SH-SY5Y (cell line): Measurements from ENCODE around the gene HIVEP3.

Experiments used
- GATA2 ChIP-seq: IDR thresholded peaks from 2 replicates; pipeline ENCODE4 v1.6.1; 2011; ENCODE audit warnings: mild to moderate bottlenecking, low read depth, low read length
- GATA3 ChIP-seq: IDR thresholded peaks from 2 replicates; pipeline ENCODE4 v1.6.1; 2011; ENCODE audit warnings: low read depth, mild to moderate bottlenecking, low read length, moderate library complexity

The HIVEP3 gene

DNA sequence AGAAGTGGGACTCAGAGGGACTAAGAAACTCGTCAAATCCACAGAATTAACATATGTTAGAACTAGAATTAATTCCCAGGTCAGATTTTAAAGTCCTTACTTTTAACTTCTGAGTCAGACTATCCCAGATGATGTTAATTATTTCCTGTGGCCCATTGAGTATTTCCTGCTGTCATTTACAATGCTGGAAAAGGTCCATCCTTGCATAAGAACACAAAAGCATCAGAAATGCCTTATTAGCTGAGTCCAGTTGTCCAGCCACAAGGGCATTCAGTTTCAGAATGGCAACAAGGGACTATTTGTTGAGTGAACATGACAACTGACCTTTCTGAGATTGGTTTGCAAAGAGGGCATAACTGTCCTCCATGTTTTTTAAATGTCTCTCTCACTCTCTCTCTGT lies 16.5 kb upstream of the HIVEP3 start:
- TF ChIP-seq GATA3 (no peak), GATA2 (no peak)

DNA sequence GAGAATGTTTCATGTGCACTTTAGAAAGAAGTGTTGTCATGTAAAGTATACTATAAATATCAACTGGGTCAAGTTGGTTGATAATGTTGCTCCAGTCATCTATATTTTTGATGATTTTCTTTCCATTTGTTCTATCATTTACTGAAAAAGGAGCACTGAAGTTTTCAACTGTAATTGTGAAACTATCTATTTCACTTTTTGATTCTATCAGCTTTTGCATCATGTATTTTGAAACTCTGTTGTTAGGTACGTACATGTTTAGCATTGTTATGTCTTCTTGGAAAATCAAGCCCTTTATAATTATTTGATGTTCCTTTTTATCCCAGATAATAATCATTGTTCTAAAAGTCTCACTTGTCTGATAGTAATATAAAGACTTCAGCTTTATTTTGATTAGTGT lies 14.4 kb upstream of the HIVEP3 start:
- TF ChIP-seq GATA3 (no peak), GATA2 (no peak)

DNA sequence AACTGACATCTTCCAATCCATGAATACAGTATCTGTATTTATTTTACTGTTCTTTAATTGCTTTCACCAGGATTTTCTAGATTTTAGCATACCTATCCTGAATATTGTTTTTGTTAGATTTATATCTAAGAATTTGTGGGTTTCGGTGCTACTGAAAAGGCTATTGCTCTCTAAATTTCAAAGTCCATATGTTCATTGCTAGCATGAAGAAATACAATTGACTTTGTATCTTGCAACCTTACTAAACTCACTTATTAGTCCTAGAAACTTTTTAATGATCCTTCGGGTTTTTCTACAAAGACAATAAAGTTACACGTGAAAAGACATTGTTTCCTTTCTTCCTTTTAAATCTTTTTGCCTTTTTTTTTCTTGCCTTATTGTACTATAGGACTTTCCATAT lies 12.9 kb upstream of the HIVEP3 start:
- TF ChIP-seq GATA2, result no peak

DNA sequence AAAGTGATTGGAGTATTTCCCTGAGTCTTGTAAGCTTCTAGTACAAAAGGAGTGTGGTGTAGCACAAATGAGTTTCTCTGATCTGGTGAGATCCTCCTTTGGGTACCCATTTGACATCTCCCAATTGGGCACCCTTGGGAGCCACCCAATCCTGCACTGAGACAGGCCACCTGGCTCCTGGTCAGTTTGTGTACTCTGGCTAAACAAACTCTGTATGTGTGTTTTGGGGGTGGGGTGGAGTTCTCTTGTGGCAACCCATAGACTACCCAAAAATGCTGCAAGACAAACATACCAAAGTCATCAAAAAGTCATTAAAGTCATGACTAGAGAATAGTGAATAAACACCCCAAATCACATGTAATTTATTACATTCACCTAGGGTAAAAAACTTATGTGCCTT lies 8.4 kb upstream of the HIVEP3 start:
- TF ChIP-seq GATA3, result no peak
- no peak for TF ChIP-seq GATA2

DNA sequence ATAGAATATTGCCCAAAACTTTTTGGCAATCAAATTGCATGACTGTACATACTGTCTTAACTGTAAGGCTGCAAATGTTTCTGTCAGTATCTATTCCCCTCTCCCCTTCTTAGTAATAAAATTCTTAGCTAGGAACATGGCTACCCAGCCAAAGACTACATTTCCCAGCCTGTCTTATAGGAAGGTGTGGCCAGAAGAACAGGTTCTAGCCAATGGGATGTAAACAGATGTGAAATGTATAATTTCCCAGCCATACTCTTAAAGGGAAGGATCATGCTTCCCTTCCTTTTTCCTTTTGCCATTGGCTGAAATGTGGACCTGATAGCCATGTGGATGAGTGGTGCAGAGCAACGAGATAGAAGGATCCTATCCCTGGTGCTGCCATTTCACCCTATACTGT lies 7.0 kb upstream of the HIVEP3 start:
- no peak for TF ChIP-seq GATA3
- TF ChIP-seq GATA2, result no peak

DNA sequence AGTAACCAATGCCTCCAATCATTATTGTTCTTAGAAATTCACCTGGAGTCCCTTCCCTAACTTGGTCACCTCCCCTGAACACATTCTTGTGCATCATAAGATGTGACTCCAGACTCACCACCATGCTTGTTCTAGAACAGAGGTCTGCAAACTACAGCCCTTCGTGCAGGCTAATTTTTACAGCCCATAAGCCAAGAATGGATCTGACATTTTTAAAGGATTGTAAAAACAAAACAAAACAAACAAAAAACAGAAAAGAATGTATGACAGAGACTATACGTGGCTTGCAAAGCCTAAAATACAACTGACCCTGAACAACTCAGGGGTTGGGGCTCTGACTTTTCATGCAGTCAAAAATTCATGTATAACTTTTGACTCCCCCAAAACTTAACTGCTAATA lies 6.2 kb upstream of the HIVEP3 start:
- no peak for TF ChIP-seq GATA2
- no peak for TF ChIP-seq GATA3

DNA sequence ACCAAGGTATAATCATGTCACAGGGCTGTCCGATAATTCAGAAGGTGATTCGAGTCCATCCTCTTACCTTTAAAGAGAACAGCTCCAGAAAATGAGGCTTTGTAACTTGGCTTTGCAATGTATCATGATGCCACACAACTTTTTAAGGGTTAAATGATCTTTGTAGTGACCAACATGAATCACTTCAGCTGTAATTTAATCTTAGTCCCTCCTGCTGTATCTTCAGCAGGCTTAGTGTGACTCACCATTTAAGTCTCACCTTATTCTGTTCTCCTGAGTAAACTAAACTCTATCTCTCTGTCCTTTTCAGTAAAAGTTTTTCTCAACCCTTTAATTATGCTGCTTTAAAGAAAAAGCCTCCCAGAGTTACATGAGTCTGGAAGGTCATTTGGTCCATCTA lies 1.9 kb upstream of the HIVEP3 start:
- TF ChIP-seq GATA2, result no peak
- no peak for TF ChIP-seq GATA3

DNA sequence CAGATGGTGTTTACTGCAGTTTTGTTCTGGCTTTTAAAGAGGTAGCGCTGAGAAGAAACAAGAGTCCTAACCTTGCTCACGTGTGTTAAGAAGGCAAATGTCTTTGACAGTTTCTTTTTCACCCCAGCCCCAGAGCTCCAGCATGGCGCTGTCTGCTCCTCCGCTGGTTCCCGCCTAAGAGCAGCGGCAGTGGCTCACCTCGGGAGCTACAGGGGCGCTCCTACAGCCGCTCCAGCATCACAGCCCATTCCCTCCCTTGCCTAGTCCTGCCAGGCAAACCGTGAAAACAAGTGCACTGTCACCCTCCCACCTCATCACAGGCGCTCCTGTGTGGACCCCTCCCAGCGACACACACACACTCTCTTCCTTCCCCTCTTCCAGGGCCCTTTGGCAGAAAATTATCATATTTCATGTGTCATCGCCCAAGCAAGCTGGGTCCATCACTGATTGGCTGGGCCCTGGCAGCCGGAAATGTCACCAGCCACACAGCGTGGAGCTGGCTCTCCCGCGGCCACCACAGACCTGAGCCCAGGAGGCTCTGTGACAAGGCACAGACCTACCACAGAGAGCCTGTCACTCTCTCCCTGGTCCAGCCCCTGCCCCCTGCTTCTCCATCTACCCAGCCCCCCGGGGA lies 1.2 kb upstream of the HIVEP3 start:
- TF ChIP-seq GATA3 (no peak), GATA2 (no peak)

DNA sequence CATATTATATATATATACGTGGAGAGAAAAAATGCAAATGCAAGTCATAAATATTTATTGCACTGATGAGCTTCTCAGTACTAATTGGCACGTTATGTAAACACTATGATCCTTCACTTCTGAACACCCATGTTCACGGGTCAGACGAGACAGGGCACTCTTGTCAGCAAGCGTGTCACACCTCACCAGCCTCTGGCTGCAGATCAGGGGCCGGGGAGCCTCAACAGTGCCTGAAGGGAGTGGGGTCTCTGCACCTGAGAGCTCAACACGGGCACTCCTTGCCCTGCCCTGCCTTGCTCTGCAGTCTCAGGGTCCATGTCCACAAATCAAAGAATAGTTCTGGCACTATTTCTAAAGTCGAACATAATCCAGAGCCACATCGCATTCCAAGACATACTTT lies 409 bp upstream of the HIVEP3 start:
- TF ChIP-seq GATA2 (no peak), GATA3 (no peak)

DNA sequence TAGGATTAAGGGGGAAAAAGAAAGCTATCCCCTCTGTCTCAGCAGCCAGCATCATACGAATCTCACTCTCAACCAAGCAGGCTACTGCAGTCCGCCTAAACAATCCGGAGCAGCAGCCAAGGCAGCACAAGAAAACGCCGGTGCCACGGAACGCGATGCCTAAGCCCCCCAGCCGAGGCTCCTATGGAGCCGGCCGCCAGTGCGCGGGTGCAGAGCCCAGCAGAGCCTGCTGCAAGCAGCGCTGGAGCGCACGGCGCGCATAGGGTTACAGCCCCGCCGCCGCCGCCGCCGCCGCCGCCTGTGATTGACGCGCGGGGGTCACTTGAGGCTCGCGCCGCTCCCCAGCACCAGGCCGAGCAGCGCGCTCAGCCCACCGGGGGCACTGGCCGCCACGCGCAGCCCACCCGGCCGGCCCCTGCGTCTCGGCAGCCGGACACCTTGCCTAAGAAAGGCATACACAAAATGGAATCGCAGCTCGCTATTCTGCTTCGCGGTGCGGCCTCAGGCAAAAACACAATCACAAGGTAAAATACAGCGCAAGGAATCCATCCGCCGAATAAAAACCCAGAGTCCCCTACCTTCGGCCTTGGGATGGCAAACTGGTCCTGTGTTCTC lies 780 bp downstream of the HIVEP3 start:
- TF ChIP-seq GATA3 (no peak), GATA2 (no peak)

DNA sequence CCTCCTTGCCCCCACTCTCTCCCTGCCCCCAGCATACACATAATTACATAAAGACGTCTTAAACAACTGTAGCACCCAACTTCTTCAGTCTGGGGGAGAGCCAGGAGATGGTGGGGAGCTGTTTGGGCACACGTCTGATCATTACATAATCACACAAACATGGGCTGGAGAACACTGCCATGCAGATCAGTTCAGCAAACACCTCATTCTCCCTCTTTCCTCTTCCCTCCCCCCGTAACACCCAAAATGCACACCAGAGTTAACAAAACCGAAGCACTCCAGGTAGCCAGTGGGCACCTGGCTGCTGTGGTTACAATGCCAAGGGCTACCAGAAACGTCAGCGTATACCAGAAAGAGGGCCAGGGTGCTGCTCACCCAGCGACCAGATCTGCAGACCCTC lies 1.6 kb downstream of the HIVEP3 start:
- no peak for TF ChIP-seq GATA3
- no peak for TF ChIP-seq GATA2

DNA sequence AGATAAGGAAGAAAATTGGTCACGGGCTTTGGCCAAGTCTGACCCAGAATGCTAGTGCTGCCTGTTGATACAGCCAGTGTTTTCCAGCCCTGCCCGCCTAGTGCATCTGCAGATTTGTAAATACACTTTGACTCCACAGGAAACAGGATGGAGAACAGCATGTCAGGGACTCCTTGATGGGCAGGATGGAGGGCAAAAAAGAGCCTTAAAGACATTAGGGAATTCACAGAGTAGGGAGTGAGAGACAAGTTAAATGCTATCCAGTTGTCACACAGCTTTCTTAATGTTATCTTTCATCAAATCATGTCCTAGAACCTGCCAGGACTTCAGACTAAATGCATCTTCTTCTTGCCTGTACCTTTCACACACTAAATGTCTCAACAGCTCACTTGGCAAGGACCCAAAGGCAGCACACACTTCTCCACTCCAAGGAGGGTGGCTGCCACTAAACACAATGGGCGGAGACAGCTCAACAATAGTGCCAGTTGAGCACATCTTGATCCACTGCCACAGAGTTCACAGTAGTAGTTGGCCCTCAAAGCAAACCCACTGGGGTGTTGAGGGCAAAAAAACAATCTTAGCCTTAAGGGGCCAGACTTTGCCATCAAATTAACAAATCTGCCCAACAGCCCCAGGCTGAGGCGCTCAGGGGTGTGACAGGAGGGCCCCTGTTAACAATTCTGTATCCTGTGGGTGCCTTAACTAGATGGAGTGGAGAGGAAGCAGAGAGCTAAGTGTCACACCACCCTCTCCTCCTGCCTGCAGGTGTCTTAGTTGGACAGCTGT lies 2.7 kb downstream of the HIVEP3 start:
- TF ChIP-seq GATA2 (no peak), GATA3 (no peak)

DNA sequence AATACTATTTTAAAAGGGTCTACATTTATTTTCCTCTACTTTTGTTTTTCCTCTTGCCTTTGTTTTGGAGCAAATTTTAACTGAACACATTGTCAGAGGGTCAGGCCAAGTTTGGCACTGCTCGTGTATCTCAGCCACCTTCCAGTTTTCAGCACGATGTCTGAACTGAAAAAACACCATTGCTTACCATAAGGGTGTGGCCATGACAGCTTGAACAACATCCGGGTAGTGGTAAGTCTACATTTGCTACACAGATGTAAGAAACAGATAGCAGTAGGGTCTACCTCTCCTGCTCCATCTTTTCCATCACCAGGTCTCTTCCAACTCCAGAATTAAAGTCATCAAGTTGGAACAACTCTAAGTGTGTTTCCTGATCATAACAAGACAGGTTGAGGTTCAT lies 4.2 kb downstream of the HIVEP3 start:
- TF ChIP-seq GATA3 (no peak), GATA2 (no peak)

DNA sequence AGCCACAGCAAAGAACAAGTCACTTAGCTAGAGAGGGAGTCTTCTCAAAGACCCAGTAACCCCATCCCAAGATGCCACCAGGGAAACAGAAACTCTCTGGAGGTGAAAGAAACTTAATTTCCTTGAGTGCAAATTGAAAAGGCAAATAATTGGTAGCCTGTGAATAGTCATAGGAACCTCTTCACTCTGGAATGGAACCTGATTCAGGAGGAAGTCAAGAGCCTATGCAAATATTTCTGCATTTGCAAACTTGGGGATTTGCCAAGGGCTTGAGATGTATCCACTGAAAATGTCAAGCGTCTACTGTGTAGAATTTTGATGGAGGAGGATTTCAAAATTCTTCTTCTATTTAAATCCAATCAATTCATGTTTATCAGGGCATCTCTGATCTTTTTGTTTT lies 5.7 kb downstream of the HIVEP3 start:
- no peak for TF ChIP-seq GATA2
- no peak for TF ChIP-seq GATA3

DNA sequence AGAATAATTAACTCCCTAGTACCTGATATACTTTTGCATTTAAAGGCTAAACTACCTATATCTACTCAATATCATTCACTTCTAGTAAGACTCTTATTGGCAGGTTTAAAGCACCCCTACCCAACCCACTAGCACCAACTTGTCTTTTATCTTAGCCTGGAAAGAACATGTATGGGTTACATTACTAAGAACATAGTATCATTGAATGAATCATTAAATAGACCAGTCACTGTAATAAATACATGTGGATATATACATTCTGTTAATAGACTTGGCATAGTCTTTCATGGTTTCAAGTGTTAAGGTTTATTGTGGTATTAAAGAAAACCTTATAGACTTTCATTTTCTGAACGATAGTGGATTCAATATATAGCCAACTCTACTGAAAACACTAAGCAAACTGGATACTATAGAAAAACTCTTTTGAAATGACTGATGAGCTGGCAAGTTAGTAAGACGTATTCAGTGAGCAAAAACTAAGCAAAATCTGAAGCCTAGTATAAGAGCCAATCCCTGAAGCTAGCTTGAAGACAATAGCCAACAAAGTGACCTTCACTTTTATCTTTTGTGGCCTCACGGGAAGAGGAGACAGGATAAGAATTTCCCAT lies 10.3 kb downstream of the HIVEP3 start:
- TF ChIP-seq GATA3 (no peak), GATA2 (no peak)

DNA sequence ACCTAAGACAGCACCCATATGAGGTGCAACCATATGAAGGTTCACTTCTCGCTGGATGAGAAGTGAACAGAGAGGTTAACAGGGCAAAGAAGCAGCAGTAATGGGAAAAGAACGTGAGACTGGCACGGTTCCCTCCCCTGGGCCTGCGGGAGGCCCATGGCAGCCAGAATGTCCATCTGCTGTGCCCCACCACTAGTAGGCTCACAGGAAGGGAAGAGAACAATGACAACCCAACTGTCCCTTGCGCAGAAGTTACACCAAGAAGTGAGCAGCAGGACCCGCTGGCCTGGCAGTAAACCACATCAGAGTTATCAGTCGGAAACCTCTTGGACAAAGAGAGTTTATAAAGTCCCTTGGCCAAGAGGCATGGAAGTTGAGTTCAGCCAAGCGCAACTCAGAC lies 11.3 kb downstream of the HIVEP3 start:
- TF ChIP-seq GATA2 (no peak), GATA3 (no peak)
